Calu3 (cell line): ENCODE data around the gene TM4SF18. TPM values are rescaled to one million over a fixed set of nuclear protein-coding genes. Genes with fewer than 3 reads are reported as not detected.
A peak's percentile ranks its signal among the peaks of the same experiment; 100 is the strongest.
"Not testable (repeated sequence)": the region's sequence is repeated elsewhere in the genome, so short reads cannot be mapped to it uniquely, and the experiment has no call there.

Experiments used
- BruUV-seq: library from RNA; stranded (reverse); fragments of 400-500 nt; replicated peaks from 2 replicates; lab custom pipeline; 2021; lab: Mats Ljungman, UMichigan
- CTCF ChIA-PET: fragments of 300-600 bp; sonication (Branson Sonifier 250); formaldehyde crosslinking; loops from one replicate; lab custom pipeline; 2022; ENCODE audit warnings: antibody characterized with exemption; lab: Charles Lee
- DNase-seq: peaks from one replicate; pipeline ENCODE4 v3.0.0; 2022
- H3K27ac Mint-ChIP-seq: one replicate; pipeline ENCODE4 v1.8.0; 2022; ENCODE audit warnings: mixed read lengths; ENCODE audit not compliant: unreplicated experiment
- H3K27me3 Mint-ChIP-seq: one replicate; pipeline ENCODE4 v1.8.0; 2022; ENCODE audit warnings: mixed read lengths; ENCODE audit not compliant: unreplicated experiment
- H3K36me3 Mint-ChIP-seq: one replicate; pipeline ENCODE4 v1.8.0; 2022; ENCODE audit warnings: mild to moderate bottlenecking, moderate library complexity, mixed read lengths; ENCODE audit not compliant: insufficient read depth, unreplicated experiment
- H3K4me1 Mint-ChIP-seq: one replicate; pipeline ENCODE4 v1.8.0; 2022; ENCODE audit warnings: mild to moderate bottlenecking, low read depth, mixed read lengths; ENCODE audit not compliant: unreplicated experiment
- H3K4me3 Mint-ChIP-seq: one replicate; pipeline ENCODE4 v1.8.0; 2022; ENCODE audit warnings: mild to moderate bottlenecking, low read depth, moderate library complexity, mixed read lengths; ENCODE audit not compliant: unreplicated experiment
- H3K9me3 Mint-ChIP-seq: one replicate; pipeline ENCODE4 v1.8.0; 2022; ENCODE audit warnings: low read depth, mixed read lengths; ENCODE audit not compliant: unreplicated experiment
- intact Hi-C: fragments of 100-400 bp; cut with micrococcal nuclease; formaldehyde crosslinking; loops from one replicate; pipeline ENCODE4 v1.10.0; 2022; ENCODE audit not compliant: unreplicated experiment
- total RNA-seq: library from RNA; stranded (reverse); gene quantifications from 2 replicates; pipeline ENCODE4 v1.2.3, GENCODE V29; 2022
- TF ChIP-seq, protein P1 (sequence below): fragments of 200-600 bp; IDR thresholded peaks from one replicate; pipeline ENCODE4 v1.8.0; 2022; ENCODE audit warnings: antibody characterized with exemption; ENCODE audit not compliant: unreplicated experiment

Gene TM4SF18
- total RNA-seq, 1 experiment from 2014 or later, result 0.21 TPM

DNA sequence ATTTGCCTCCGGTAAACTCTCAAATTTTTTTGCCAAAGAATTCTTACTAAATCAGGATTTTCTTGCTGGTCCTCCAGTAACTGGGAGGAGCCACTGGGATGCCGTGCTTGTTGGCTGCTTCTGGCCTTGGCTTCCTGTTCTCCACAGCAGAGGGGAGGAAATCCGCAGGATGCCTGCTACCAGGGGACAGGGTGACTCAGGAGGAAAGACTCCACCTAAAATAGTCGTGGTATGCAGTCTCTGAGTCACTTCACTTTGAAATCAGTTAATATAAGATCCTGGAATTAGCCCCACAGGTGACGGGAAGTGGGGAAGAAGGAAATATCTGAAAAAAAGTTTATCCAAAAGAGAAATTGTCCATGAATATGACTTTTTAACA lies 6.5 kb upstream of the TM4SF18 start:
- Mint-ChIP-seq H3K27ac (peak overlapping the region; percentile 89), H3K9me3 (no peaks in the 10 kb centered on the region), H3K4me1 (peaks cover 44% of the 10 kb centered on the region), H3K27me3 (no peaks in the 10 kb centered on the region), H3K4me3 (no peak overlapping the region), H3K36me3 (peaks cover 11% of the 10 kb centered on the region)
- TF ChIP-seq, protein P1, sequence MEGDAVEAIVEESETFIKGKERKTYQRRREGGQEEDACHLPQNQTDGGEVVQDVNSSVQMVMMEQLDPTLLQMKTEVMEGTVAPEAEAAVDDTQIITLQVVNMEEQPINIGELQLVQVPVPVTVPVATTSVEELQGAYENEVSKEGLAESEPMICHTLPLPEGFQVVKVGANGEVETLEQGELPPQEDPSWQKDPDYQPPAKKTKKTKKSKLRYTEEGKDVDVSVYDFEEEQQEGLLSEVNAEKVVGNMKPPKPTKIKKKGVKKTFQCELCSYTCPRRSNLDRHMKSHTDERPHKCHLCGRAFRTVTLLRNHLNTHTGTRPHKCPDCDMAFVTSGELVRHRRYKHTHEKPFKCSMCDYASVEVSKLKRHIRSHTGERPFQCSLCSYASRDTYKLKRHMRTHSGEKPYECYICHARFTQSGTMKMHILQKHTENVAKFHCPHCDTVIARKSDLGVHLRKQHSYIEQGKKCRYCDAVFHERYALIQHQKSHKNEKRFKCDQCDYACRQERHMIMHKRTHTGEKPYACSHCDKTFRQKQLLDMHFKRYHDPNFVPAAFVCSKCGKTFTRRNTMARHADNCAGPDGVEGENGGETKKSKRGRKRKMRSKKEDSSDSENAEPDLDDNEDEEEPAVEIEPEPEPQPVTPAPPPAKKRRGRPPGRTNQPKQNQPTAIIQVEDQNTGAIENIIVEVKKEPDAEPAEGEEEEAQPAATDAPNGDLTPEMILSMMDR, result no peak
- peak; percentile 97 for DNase-seq
- intact Hi-C loops, result loop anchor here (2.0 kb wide), 1 partner anchor 41 kb away; no protein-coding TSS in a partner anchor
- no TSS peak for BruUV-seq
- CTCF ChIA-PET, result interaction anchor here (0.5 to 1.5 kb wide), 8 partner anchors 10 to 638 kb away, joined by 3 to 5 read pairs (median 4); no protein-coding TSS in a partner anchor

DNA sequence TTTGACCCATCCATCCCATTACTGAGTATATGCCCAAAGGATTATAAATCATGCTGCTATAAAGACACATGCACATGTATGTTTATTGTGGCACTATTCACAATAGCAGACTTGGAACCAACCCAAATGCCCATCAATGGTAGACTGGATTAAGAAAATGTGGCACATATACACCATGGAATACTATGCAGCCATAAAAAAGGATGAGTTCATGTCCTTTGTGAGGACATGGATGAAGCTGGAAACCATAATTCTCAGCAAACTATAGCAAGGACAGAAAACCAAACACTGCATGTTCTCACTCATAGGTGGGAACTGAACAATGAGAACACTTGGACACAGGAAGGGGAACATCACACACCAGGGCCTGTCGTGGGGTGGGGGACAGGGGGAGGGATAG lies 4.0 kb upstream of the TM4SF18 start:
- H3K27ac Mint-ChIP-seq, H3K4me3 Mint-ChIP-seq, H3K36me3 Mint-ChIP-seq, DNase-seq, H3K27me3 Mint-ChIP-seq, CTCF ChIA-PET, BruUV-seq, H3K9me3 Mint-ChIP-seq, intact Hi-C loops: not testable (repeated sequence)
- H3K4me1 Mint-ChIP-seq, result peaks cover 43% of the 10 kb centered on the region

DNA sequence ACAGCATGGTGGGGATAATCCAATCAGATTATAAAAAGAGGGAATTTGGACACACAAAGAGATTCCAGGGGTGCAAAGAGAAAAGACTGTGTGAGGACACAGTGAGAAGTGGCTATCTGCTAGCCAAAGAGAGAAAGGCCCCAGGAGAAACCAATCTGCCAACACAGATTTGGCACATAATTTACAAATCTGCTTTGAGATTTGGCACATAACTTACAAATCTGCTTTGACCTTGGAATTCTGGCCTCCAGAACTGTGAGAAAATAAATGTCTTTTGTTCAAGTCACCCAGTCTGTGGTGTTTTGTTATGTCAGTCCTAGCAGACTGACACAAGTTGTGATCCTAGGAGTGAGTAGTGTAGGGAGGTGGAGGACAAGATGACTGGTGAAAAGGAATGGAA lies 3.5 kb upstream of the TM4SF18 start:
- no peaks in the 10 kb centered on the region for H3K27me3 Mint-ChIP-seq
- TF ChIP-seq, protein P1, result no peak
- intact Hi-C loops, result no loop called here
- no TSS peak for BruUV-seq
- CTCF ChIA-PET, result interaction anchor here (0.8 kb wide), 1 partner anchor 381 kb away, joined by 3 read pairs; no protein-coding TSS in a partner anchor
- DNase-seq, result no peak
- H3K4me1 Mint-ChIP-seq, result peaks cover 38% of the 10 kb centered on the region
- no peaks in the 10 kb centered on the region for H3K9me3 Mint-ChIP-seq
- no peaks in the 10 kb centered on the region for H3K36me3 Mint-ChIP-seq
- H3K4me3 Mint-ChIP-seq, result no peak overlapping the region
- H3K27ac Mint-ChIP-seq, result no peak overlapping the region

DNA sequence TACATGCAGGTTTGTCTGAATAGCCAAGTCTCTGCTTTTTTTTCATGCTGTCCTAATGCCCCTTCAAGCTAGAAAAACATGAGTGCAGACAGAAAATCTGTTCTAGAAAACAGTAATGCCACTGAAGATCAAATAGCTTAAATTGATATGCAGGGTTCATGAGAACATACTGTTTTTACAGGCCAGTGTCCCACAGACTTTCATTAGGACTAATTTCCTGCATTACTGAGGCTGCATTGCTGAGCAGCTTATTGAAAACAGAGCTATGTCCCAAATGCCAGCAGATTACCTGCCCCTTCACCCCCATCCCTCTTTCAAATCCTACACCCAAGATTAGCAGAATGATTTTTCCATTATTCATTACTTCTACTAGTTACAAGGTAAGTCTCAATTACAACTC lies 665 bp downstream of the TM4SF18 start:
- H3K4me1 Mint-ChIP-seq, result peaks cover 30% of the 10 kb centered on the region
- no peak overlapping the region for H3K27ac Mint-ChIP-seq
- intact Hi-C loops, result no loop called here
- H3K36me3 Mint-ChIP-seq, result no peaks in the 10 kb centered on the region
- CTCF ChIA-PET, result interaction anchor here (0.7 to 1.8 kb wide), 8 partner anchors 8 to 377 kb away, joined by 3 to 8 read pairs (median 4); no protein-coding TSS in a partner anchor
- no peaks in the 10 kb centered on the region for H3K27me3 Mint-ChIP-seq
- H3K9me3 Mint-ChIP-seq, result no peaks in the 10 kb centered on the region
- no peak overlapping the region for H3K4me3 Mint-ChIP-seq
- TF ChIP-seq, protein P1, result no peak
- BruUV-seq, result no TSS peak
- DNase-seq, result no peak

DNA sequence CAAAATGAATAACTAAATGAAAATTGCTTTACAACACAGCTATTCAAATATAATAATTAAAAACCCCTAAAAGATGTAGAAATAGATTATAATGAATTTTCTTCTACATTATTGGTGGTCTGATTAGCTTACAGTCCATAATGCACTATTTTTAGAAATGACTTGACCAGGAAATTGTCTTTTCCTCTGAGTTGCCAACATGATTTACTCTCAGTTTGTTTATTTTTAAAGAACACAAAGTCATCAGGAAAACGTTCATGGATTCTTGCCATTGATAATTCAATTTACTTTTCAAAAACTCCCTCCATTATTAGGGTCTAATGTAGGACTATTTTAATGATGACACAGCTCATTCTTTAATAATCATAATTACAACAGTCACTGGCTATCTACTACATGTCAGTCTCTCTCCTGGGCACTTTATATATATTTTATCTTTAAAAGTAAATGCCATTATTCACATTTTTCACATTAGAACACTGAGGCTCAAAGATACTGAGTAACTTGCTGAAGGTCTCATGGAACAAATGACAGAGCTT lies 1.1 kb downstream of the TM4SF18 start:
- CTCF ChIA-PET, result interaction anchor here (0.6 to 1.8 kb wide), 9 partner anchors 8 to 377 kb away, joined by 3 to 8 read pairs (median 4); no protein-coding TSS in a partner anchor
- no peaks in the 10 kb centered on the region for H3K27me3 Mint-ChIP-seq
- H3K27ac Mint-ChIP-seq, result no peak overlapping the region
- no peak for DNase-seq
- H3K4me3 Mint-ChIP-seq, result no peak overlapping the region
- H3K4me1 Mint-ChIP-seq, result peaks cover 34% of the 10 kb centered on the region
- no peaks in the 10 kb centered on the region for H3K36me3 Mint-ChIP-seq
- no peaks in the 10 kb centered on the region for H3K9me3 Mint-ChIP-seq
- intact Hi-C loops, result no loop called here
- TF ChIP-seq, protein P1, result no peak
- BruUV-seq, result no TSS peak
